Body of pancreas (tissue), 4 donors: ENCODE data around the gene FAM162A. TPM values are rescaled to one million over a fixed set of nuclear protein-coding genes. Genes with fewer than 3 reads are reported as not detected.

Experiments
- ATAC-seq: fragments of 150-250 bp; one replicate; pipeline ENCODE4 v1.9.1; 2016
- DNase-seq, 4 donors: peaks; one replicate each; pipeline ENCODE4 v3.0.0-alpha.2; 2019
- H3K27ac ChIP-seq, 4 donors: fragments of 200-600 bp; sonication (generic); 1 replicate in 3 of 4; 2 replicates in 1 of 4; pipeline versions ENCODE4 v1.5.1 to v1.6.1; 2016 to 2019; ENCODE audit warnings: mild to moderate bottlenecking in 1 of 4, mixed read lengths in 1 of 4, moderate library complexity in 1 of 4
- H3K27me3 ChIP-seq, 2 donors: fragments of 200-600 bp; sonication (generic); one replicate each; pipeline ENCODE4 v1.6.0; 2016; ENCODE audit warnings: mild to moderate bottlenecking in 1 of 2
- H3K36me3 ChIP-seq, 2 donors: fragments of 200-600 bp; sonication (generic); replicated peaks in 1 of 2; 2 replicates each; pipeline ENCODE4 v1.5.1; 2016; ENCODE audit warnings: low read depth in 2 of 2; ENCODE audit not compliant: insufficient read depth in 1 of 2
- H3K4me1 ChIP-seq: fragments of 200-600 bp; sonication (generic); one replicate; pipeline ENCODE4 v1.6.0; 2016
- H3K4me3 ChIP-seq, 2 donors: fragments of 200-600 bp; sonication (generic); 1 replicate in 1 of 2; 2 replicates in 1 of 2; pipeline ENCODE4 v1.5.1; 2016 to 2019
- H3K9me3 ChIP-seq, 3 donors: fragments of 200-600 bp; sonication (generic); 1 replicate in 2 of 3; 2 replicates in 1 of 3; pipeline ENCODE4 v1.5.1; 2016
- POLR2A ChIP-seq, 3 donors: fragments of 450-650 bp; IDR thresholded peaks; one replicate each; pipeline ENCODE4 v1.6.1; 2016; ENCODE audit warnings: antibody characterized with exemption in 3 of 3, mild to moderate bottlenecking in 2 of 3
- WGBS, 2 donors: methylation state at CpG; one replicate each; pipeline ENCODE4 v1.1.5; 2017; 5-methylcytosine and 5-hydroxymethylcytosine counted together
- intact Hi-C: fragments of 100-400 bp; cut with DNase I; formaldehyde crosslinking; loops from one replicate; pipeline ENCODE4 v1.15.1; 2023
- total RNA-seq, 2 donors: library from RNA; depleted of rRNA; stranded (reverse); fragments of >200 nt; gene quantifications; one replicate each; pipeline ENCODE4 v1.1.0, GENCODE V29; 2016
- TF ChIP-seq, protein P1 (sequence below), 7 experiments: fragments of 450-650 bp in 4 of 7; fragments of 200-600 bp in 3 of 7; sonication (generic) in 3 of 7; IDR thresholded peaks; one replicate each; pipeline ENCODE4 v1.5.1; 2016 to 2019; ENCODE audit warnings: antibody characterized with exemption in 7 of 7

Gene FAM162A
- total RNA-seq, 2 donors from 2014 or later: 8.6 to 24.1 TPM

DNA sequence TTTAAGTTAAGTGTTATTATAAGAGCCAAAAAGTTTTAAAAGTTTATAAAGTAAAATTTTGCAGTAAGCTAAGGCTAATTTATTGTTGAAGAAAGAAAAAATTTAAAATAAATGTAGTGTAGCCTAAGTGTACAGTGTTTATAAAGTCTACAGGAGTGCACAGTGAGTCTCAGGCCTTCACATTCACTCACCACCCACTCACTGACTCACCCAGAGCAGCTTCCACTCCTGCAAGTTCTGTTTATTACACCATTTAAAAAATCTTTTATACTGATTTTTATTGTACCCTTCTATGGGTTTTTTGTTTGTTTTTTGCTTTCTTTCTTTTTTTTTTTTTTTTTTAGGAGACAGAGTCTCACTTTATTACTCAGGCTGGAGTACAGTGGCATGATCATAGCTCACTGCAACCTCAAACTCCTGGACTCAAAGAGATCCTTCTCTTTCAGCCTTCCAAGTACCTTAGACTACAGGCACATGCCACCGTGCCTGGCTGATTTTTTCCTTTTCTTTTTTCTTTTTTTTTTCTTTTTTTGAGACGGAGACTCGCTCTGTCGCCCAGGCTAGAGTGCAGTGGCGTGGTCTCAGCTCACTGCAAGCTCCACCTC lies 33.1 kb upstream of the FAM162A start:
- Histone ChIP-seq H3K36me3 (no peaks in the 10 kb centered on the region), H3K4me3 (no peak overlapping the region), H3K4me1 (no peaks in the 10 kb centered on the region), H3K27me3 (no peaks in the 10 kb centered on the region), H3K27ac (no peak overlapping the region), H3K9me3 (no peaks in the 10 kb centered on the region)
- TF ChIP-seq, protein P1, sequence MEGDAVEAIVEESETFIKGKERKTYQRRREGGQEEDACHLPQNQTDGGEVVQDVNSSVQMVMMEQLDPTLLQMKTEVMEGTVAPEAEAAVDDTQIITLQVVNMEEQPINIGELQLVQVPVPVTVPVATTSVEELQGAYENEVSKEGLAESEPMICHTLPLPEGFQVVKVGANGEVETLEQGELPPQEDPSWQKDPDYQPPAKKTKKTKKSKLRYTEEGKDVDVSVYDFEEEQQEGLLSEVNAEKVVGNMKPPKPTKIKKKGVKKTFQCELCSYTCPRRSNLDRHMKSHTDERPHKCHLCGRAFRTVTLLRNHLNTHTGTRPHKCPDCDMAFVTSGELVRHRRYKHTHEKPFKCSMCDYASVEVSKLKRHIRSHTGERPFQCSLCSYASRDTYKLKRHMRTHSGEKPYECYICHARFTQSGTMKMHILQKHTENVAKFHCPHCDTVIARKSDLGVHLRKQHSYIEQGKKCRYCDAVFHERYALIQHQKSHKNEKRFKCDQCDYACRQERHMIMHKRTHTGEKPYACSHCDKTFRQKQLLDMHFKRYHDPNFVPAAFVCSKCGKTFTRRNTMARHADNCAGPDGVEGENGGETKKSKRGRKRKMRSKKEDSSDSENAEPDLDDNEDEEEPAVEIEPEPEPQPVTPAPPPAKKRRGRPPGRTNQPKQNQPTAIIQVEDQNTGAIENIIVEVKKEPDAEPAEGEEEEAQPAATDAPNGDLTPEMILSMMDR (IDR thresholded peaks at IDR 0.05): no peak
- no peak for TF ChIP-seq POLR2A (IDR thresholded peaks at IDR 0.05)
- intact Hi-C loops: no loop called here
- ATAC-seq: no peak
- no peak for DNase-seq
- WGBS, 2 donors: 88 to 93% methylated on average over 4 to 5 of the region's 5 CpGs

DNA sequence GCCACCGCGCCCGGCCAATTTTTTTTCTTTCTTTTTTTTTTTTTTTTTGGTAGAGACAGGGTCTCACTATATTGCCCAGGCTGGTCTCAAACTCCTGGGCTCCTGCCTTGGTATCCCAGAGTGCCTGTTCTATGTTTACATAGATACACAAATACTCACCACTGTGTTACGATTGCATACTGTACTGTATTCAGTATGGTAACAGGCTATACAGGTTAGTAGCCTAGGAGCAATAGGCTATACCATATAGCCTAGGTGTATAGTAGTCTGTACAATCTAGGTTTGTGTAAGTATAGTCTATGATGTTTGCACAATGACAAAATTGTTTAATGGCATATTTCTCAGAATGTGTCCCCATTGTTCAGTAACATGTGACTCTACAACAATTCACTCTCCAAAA lies 32.4 kb upstream of the FAM162A start:
- DNase-seq: no peak
- WGBS, 2 donors: 86 to 87% methylated on average over 4 of the region's 4 CpGs
- Histone ChIP-seq H3K27me3 (no peaks in the 10 kb centered on the region), H3K36me3 (no peaks in the 10 kb centered on the region), H3K27ac (no peak overlapping the region), H3K9me3 (no peaks in the 10 kb centered on the region), H3K4me3 (no peak overlapping the region), H3K4me1 (peaks cover 4% of the 10 kb centered on the region)
- intact Hi-C loops: no loop called here
- no peak for ATAC-seq
- no peak for TF ChIP-seq POLR2A (IDR thresholded peaks at IDR 0.05)
- TF ChIP-seq, protein P1 (IDR thresholded peaks at IDR 0.05): no peak

DNA sequence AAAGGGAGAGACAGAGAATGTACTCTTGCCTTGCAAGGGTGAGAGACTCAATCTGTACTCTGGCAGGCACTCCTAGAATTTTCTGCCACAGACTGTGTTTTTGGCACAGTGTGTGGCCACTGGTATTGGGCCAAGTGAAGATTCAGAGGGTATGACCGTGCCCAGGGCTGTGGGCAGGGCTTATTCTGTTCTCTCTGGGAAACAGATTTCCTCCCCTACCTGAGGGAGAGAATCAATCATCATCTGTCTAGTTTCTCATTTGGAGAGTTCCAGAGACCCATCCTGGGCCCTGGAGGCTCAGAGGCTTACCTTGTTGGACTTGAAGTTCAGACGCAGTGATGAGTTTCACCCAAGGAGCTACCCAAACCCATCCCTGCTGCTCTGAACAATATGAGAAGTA lies 30.8 kb upstream of the FAM162A start:
- 52 to 53% methylated on average over 2 of the region's 2 CpGs for WGBS, 2 donors

DNA sequence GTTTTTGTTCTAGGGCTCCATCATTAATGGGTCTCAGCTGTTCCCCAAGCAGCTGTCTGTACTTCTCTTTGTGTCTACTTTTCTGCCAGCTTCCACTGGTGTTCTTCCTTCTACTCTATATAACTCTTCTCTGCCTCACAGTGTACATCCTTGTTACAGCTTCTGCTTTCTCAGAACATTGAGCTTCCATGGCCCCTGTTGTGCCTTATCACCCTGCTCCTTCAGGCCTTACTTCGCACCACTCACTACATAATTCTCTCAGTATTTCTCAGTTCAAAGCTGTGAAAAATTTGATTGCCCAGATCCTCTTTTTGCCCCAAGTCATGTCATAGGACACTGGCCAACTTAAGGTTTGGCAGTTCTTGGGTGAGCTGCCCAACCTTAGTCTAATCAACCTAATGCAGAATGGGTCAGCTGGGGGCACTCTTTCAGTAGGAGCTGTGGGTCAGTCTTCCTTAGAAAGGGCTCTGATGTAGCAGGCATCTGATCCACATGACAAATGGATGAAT lies 30.0 kb upstream of the FAM162A start:
- Histone ChIP-seq H3K27me3 (no peaks in the 10 kb centered on the region), H3K36me3 (peaks cover 0 to 2% of the 10 kb centered on the region in 2 donors), H3K4me1 (peaks cover 5% of the 10 kb centered on the region), H3K27ac (no peak overlapping the region), H3K4me3 (no peak overlapping the region), H3K9me3 (no peaks in the 10 kb centered on the region)
- ATAC-seq: no peak
- TF ChIP-seq, protein P1 (IDR thresholded peaks at IDR 0.05): no peak
- TF ChIP-seq POLR2A (IDR thresholded peaks at IDR 0.05): no peak
- intact Hi-C loops: no loop called here
- DNase-seq: no peak
- WGBS, 2 donors: 94 to 96% methylated on average over 1 of the region's 1 CpG

More for the DNA sequence above, 30.8 kb upstream of the FAM162A start:
- Histone ChIP-seq H3K27ac (no peak overlapping the region), H3K4me3 (no peak overlapping the region), H3K9me3 (no peaks in the 10 kb centered on the region), H3K27me3 (no peaks in the 10 kb centered on the region), H3K36me3 (no peaks in the 10 kb centered on the region), H3K4me1 (peaks cover 5% of the 10 kb centered on the region)
- no peak for ATAC-seq
- TF ChIP-seq POLR2A (IDR thresholded peaks at IDR 0.05): no peak
- intact Hi-C loops: no loop called here
- no peak for DNase-seq

DNA sequence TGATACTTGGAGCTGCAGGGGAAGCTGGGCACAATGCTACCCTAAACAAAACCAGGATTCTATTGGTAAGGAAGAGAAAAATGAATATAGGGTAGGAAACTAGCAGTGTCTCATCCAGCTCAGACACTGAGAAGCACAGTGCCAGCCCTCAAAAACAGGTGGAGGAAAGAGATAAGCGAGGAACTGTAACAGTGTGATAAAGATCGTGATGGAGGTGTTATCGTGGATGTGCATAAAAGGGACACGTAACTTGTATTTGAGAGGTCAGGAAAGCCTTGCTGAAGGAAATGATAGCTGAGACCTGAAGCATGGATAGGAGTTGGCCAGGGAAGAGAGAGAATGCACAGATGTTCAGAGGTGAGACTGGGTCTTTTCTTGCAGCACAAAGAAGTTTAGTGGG lies 28.4 kb upstream of the FAM162A start:
- WGBS, 2 donors: 34 to 54% methylated on average over 4 of the region's 4 CpGs
- H3K4me3 ChIP-seq: no peak overlapping the region

More for the DNA sequence above, 28.4 kb upstream of the FAM162A start:
- peaks cover 5% of the 10 kb centered on the region for H3K4me1 ChIP-seq
- ATAC-seq: no peak
- DNase-seq: no peak
- intact Hi-C loops: no loop called here
- TF ChIP-seq, protein P1 (IDR thresholded peaks at IDR 0.05): no peak
- TF ChIP-seq POLR2A (IDR thresholded peaks at IDR 0.05): no peak
- no peaks in the 10 kb centered on the region for H3K27me3 ChIP-seq
- H3K9me3 ChIP-seq: no peaks in the 10 kb centered on the region
- H3K27ac ChIP-seq: no peak overlapping the region
- peaks cover 0 to 2% of the 10 kb centered on the region in 2 donors for H3K36me3 ChIP-seq
